ENCODE measurements around the gene ZNF486.
"Not testable (repeated sequence)": the region's sequence is repeated elsewhere in the genome, so short reads cannot be mapped to it uniquely, and the experiment has no call there.

ZNF486 gene

GRCh38 chr19:20167020-20167644, at the start of gene ZNF486:
ZNF486 (plus strand) TSS chr19:20167214; CDS start chr19:20167331, 117 bp downstream.
- peak; percentile 92 to 93 for DNase-seq

- DNase-seq, result not testable (repeated sequence)
These were observed 48.8 kb upstream of the ZNF486 start for GRCh38 chr19:20118064-20118839.

- DNase-seq, result no peak
These were observed 42.1 kb upstream of the ZNF486 start for GRCh38 chr19:20124879-20125278.

DNA sequence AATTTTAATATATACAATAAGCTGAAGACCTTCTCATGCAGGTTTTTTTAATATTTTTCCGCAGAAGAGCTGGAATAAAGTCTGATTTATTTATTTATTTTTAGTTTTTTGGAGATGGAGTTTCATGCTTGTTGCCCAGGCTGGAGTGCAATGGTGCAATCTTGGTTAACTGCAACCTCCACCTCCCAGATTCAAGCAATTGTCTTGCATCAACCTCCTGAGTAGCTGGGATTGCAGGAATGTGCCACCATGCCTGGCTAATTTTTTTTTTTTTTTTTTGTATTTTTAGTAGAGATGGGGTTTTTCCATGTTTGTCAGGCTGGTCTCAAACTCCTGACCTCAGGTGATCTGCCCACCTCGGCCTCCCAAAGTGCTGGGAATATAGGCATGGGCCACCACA, 34.1 kb upstream of the ZNF486 start:
- not testable (repeated sequence) for DNase-seq

GRCh38 chr19:20137714-20138113, 29.3 kb upstream of the ZNF486 start:
- DNase-seq, result not testable (repeated sequence)

DNA sequence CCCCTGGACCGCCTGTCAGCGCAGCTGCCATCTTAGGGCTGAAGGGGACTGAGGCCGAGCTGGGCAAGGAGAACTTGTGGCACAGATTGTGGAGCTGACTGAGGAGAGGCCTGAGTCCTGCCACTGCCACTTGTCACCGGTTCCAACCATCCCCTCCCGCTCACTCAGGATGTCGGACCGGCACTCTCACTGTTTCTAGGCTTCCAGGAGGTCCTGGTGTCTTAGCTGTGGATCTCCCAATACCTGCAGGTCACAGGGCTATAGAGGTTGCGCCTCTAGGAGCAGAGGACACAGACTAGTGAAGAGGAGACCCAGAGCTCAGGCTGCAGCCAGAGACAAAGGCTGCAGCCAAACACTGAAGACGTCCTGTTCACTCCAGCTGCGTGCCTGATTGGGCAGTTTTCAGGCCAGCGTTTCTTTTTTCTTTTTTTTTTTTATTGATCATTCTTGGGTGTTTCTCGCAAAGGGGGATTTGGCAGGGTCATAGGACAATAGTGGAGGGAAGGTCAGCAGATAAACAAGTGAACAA, 15.3 kb upstream of the ZNF486 start:
- no peak for DNase-seq

DNA sequence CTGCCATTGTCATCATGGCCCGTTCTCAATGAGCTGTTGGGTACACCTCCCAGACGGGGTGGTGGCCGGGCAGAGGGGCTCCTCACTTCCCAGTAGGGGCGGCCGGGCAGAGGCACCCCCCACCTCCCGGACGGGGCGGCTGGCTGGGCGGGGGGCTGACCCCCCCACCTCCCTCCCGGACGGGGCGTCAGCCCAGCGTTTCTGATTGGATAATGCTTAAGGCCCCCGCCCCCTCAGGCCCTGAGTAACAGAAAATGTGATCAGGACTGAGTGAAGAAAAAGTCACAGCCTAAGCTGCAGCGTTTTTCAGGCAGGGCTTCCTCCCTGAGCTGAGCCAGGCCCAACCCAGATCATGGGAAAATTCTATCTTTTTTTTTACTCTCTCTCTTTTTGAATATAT, 14.5 kb upstream of the ZNF486 start:
- DNase-seq, result not testable (repeated sequence)

DNA sequence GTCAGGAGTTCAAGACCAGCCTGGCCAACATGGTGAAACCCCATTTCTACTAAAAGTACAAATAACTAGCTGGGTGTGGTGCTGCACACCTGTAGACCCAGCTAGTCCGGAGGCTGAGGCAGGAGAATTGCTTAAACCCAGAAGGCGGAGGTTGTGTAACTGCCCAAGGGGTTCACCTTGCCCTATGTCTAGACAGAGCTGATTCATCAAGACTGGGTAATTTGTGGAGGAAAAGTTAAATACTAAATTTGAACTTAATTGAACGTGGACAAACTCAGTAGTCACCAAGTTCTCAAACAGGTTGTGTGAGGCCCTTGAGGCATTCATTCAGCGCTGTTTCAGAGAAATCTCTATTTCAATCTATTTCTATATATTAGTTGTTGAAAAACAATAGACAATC, 13.7 kb upstream of the ZNF486 start:
- DNase-seq, result no peak

GRCh38 chr19:20154636-20155035, 12.4 kb upstream of the ZNF486 start:
- DNase-seq, result no peak

DNA sequence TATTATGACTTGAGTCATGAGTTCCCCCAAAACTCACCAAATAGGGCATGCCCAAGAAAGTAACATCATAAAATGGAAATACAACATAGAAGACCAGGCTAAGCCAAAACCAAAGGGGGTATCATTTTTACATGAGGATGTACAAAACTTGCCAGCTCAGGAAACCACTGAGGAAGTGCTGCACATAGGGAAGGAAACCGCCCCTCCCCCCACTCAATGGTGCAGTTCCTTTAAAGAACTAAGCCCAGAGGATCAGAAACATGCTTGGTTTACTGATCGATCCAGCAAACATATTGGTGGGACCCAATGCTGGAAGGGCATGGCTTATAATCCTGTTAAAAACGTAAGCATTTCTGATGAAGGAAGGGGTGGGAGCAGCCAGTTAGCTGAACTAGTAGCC, 4.2 kb upstream of the ZNF486 start:
- no peak for DNase-seq

DNA sequence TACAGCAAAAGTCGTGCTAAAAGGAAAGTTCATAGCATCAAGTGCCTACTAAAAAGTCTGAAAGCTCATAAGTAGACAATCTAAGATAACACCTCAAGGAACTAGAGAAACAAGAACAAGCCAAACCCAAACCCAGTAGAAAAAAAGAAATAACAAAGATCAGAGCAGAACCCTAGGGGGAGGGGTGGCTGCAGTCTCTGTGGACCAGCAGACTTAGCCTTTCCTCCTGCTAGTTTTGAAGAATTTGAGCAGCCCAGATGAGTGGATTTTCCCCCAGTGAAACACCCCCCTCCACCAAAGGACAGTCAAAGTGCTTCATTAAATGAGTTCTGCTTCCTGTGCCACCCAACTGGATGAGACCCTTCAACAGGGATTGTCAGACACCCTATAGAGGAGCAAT, 2.6 kb upstream of the ZNF486 start:
- no peak for DNase-seq

DNA sequence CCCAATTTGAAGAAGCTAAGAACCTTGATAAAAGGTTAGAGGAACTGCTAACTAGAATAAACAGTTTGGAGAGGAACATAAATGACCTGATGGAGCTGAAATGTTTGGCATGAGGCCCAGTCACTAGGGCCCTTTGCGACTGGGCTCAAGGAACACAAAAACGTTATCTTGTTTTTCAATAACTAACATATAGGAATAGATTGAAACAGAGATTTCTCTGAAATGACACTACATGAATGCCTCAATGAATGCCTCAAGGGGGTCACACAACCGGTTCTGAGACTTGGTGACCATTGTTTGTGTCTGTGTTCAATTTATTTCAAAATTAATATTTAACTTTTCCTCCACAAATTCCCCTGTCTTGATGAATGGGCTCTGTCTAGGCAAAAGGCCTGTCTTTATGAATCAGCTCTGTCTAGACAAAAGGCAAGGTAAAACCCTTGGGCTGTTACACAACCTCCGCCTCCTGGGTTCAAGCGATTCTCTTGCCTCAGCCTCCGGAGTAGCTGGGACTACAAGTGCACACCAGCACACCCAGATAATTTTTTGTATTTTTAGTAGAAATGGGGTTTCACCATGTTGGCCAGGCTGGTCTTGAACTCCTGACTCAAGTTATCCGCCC, 932 bp upstream of the ZNF486 start:
- DNase-seq, result no peak

DNA sequence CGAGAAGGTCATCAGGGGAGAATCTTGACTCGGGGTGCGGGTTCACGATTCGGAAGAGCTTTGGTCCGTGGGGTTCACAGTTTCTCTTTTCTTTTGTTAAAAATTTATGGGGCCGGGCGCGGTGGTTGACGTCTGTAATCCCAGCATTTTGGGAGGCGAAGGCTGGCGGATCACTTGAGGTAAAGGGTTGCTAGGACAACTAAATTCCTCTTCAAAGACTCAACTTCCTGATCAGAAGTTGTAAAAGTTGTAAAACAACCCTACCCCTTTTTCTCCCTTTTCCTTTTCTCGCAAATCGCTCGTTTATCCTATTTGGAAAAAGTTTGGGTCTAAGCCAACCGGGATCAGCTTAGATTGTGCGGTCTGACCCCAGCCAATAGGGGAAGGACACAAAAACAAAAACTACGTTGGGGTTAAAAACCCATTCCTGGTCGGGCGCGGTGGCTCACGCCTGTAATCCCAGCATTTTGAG, 673 bp downstream of the ZNF486 start:
- no peak for DNase-seq

GRCh38 chr19:20171285-20171684, 4.3 kb downstream of the ZNF486 start:
- DNase-seq, result no peak

DNA sequence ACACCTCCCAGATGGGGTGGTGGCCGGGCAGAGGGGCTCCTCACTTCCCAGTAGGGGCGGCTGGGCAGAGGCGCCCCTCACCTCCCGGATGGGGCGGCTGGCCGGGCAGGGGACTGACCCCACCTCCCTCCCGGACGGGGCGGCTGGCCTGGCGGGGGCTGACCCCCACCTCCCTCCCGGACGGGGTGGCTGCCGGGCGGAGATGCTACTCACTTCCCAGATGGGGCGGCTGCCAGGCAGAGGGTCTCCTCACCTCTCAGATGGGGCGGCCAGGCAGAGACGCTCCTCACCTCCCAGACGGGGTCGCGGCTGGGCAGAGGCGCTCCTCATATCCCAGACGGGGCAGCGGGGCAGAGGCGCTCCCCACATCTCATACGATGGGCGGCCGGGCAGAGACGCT, 8.8 kb downstream of the ZNF486 start:
- not testable (repeated sequence) for DNase-seq

DNA sequence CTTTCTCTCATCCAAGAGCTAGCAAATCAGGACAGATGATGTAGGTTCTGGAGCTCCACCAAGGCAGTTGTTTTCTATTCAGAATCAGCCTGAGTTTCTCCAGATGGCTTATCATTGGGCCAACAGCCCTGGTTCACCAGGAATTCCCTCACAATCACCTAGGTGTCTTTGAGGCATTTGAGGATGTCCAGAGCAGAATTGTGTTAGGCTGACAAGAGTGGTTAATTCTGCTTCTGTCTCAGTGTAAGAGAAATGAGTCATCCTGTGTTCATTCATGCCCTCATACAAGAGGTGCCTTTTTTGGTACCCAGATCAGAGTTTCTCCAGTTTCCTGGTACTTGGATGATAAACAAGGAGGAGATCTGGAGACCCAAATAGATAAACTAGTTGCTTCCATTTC, 12.9 kb downstream of the ZNF486 start:
- not testable (repeated sequence) for DNase-seq

GRCh38 chr19:20182222-20182785, 15.3 kb downstream of the ZNF486 start:
- no peak for DNase-seq

DNA sequence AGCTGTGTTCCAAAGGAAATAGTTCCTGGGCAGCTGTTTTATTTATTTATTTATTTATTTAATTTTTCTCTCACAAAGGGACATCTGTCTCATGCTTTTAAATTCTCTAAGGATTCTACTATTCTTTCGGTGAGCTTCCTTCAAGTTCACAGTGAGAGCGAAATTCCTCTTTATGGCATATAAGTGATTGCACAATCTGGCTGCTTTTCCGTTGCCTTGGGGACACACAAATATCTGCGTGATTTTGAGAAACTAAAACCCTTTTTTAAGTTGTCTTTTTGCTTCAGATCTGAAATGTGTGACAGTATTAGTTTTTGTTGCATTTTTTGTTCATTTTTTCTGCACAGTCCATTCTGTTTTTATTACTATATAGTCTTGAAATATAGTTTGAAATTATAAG, 19.2 kb downstream of the ZNF486 start:
- no peak for DNase-seq

DNA sequence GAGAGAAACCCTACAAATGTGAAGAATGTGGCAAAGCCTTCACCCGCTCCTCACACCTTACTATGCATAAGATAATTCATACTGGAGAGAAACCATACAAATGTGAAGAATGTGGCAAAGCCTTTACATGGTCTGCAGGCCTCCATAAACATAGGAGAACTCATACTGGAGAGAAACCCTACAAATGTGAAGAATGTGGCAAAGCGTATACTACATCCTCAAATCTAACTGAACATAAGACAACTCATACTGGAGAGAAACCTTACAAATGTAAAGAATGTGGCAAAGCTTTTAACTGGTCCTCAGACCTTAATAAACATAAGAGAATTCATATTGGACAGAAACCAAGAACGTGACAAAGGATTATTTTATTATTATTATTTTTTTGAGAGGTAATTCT, 30.7 kb downstream of the ZNF486 start:
- no peak for DNase-seq

GRCh38 chr19:20209051-20209450, 42.0 kb downstream of the ZNF486 start:
- no peak for DNase-seq

- not testable (repeated sequence) for DNase-seq
These were observed 47.4 kb downstream of the ZNF486 start for GRCh38 chr19:20214366-20214765.

GRCh38 chr19:20221605-20222004, 54.6 kb downstream of the ZNF486 start:
- not testable (repeated sequence) for DNase-seq

DNA sequence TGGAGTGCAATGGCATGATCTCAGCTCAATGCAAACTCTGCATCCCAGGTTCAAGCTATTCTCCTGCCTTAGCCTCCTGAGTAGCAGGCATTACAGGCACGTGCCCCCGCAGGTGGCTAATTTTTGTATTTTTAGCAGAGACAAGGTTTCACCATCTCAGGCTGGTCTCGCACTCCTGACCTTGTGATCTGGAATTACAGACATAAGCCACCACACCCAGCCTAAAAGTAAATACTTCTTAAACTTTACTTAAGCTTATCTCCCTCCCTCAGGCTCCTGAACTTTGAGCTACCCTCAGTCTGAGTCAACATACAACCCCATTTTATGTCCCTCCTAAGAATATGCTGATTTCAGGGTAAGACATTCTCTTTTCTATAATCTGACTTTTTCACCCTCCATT, 66.1 kb downstream of the ZNF486 start:
- DNase-seq, result no peak
